PC-9 (cell line): Measurements from ENCODE around the gene KIF7. TPM values are rescaled to one million over a fixed set of nuclear protein-coding genes. Genes with fewer than 3 reads are reported as not detected.

Experiments used
- BruUV-seq: library from RNA; stranded (reverse); fragments of 400-500 nt; replicated peaks from 2 replicates; lab custom pipeline; 2021; lab: Mats Ljungman, UMichigan
- CTCF ChIA-PET: fragments of 300-600 bp; sonication (Branson Sonifier 250); formaldehyde crosslinking; loops from one replicate; lab custom pipeline; 2022; ENCODE audit warnings: antibody characterized with exemption; lab: Charles Lee
- POLR2A ChIA-PET: fragments of 300-600 bp; sonication (Branson Sonifier 250); formaldehyde crosslinking; loops from one replicate; lab custom pipeline; 2022; ENCODE audit warnings: antibody characterized with exemption; ENCODE audit not compliant: unreplicated experiment; lab: Charles Lee
- DNase-seq, 2 experiments: peaks; one replicate each; pipeline versions ENCODE4 v3.0.0 to v3.0.0-alpha.2; 2015 to 2022; ENCODE audit warnings: mixed read lengths in 1 of 2
- H2AFZ ChIP-seq: fragments of 200-600 bp; sonication (generic); 2 replicates; pipeline ENCODE4 v1.8.1; 2017; ENCODE audit warnings: antibody characterized with exemption
- H3F3A ChIP-seq: fragments of 200-600 bp; sonication (generic); 2 replicates; pipeline ENCODE4 v1.8.1; 2017; ENCODE audit warnings: antibody characterized with exemption, mild to moderate bottlenecking, low read depth; ENCODE audit not compliant: insufficient read depth
- H3K27ac ChIP-seq: fragments of 200-600 bp; sonication (generic); 2 replicates; pipeline ENCODE4 v1.6.1; 2016; ENCODE audit warnings: mixed run types
- H3K27me3 ChIP-seq: fragments of 200-600 bp; sonication (generic); 2 replicates; pipeline ENCODE4 v1.6.1; 2016; ENCODE audit warnings: low read depth, mixed run types; ENCODE audit not compliant: insufficient read depth
- H3K36me3 ChIP-seq: fragments of 200-600 bp; sonication (generic); 2 replicates; pipeline ENCODE4 v1.6.1; 2016; ENCODE audit warnings: low read depth, mixed run types
- H3K4me1 ChIP-seq: fragments of 200-600 bp; sonication (generic); replicated peaks from 2 replicates; pipeline ENCODE4 v1.6.1; 2016; ENCODE audit warnings: mixed run types; ENCODE audit not compliant: insufficient read depth
- H3K4me2 ChIP-seq: fragments of 200-600 bp; sonication (generic); 2 replicates; pipeline ENCODE4 v1.6.1; 2017; ENCODE audit warnings: mixed run types
- H3K4me3 ChIP-seq: fragments of 200-600 bp; sonication (generic); 2 replicates; pipeline ENCODE4 v1.6.1; 2016; ENCODE audit warnings: mixed run types
- H3K79me2 ChIP-seq: fragments of 200-600 bp; sonication (generic); 2 replicates; pipeline ENCODE4 v1.6.1; 2017; ENCODE audit warnings: low read depth, mixed run types
- H3K9me2 ChIP-seq: fragments of 200-600 bp; sonication (generic); 2 replicates; pipeline ENCODE4 v1.8.1; 2017; ENCODE audit warnings: mild to moderate bottlenecking; ENCODE audit not compliant: insufficient read depth
- H3K9me3 ChIP-seq: fragments of 200-600 bp; sonication (generic); 2 replicates; pipeline ENCODE4 v1.8.1; 2016; ENCODE audit warnings: low read depth; ENCODE audit not compliant: insufficient read depth
- H4K20me1 ChIP-seq: fragments of 200-600 bp; sonication (generic); 2 replicates; pipeline ENCODE4 v1.8.1; 2017; ENCODE audit not compliant: insufficient read depth
- CTCF ChIP-seq: fragments of 200-600 bp; sonication (generic); conservative IDR thresholded peaks from 2 replicates; pipeline ENCODE4 v1.6.1; 2017; ENCODE audit warnings: mixed run types, antibody characterized with exemption, mild to moderate bottlenecking, moderate library complexity
- EZH2 ChIP-seq: fragments of 200-600 bp; sonication (generic); IDR thresholded peaks from 2 replicates; pipeline ENCODE4 v1.8.0; 2017; ENCODE audit warnings: antibody characterized with exemption, low read depth
- intact Hi-C: fragments of 100-400 bp; cut with micrococcal nuclease; formaldehyde crosslinking; loops from one replicate; pipeline ENCODE4 v1.10.0; 2022; ENCODE audit not compliant: unreplicated experiment
- total RNA-seq: library from RNA; stranded (reverse); gene quantifications from 2 replicates; pipeline ENCODE4 v1.2.3, GENCODE V29; 2021

The KIF7 gene
- total RNA-seq, 1 experiment from 2014 or later, result 13.3 TPM

- Histone ChIP-seq H3K4me1 (no peaks in the 10 kb centered on the region), H4K20me1 (no peaks in the 10 kb centered on the region), H3K27ac (no peak overlapping the region), H3K36me3 (peaks cover 16% of the 10 kb centered on the region; the same call in 1 of the 2 replicates), H3K9me3 (no peaks in the 10 kb centered on the region), H2AFZ (no peak overlapping the region), H3F3A (no peaks in the 10 kb centered on the region; the same call in 1 of the 2 replicates), H3K79me2 (no peaks in the 10 kb centered on the region), H3K27me3 (no peaks in the 10 kb centered on the region), H3K9me2 (no peaks in the 10 kb centered on the region), H3K4me3 (no peak overlapping the region), H3K4me2 (no peak overlapping the region)
- DNase-seq, result no peak
- BruUV-seq, result no TSS peak
- intact Hi-C loops, result no loop called here
- TF ChIP-seq EZH2 (no peak), CTCF (no peak)
- ChIA-PET CTCF (no interaction called here), POLR2A (no interaction called here)
These were observed 13.2 kb downstream of the KIF7 start for GRCh38 chr15:89642106-89642505.

GRCh38 chr15:89641053-89641452 lies 14.2 kb downstream of the KIF7 start:
- Histone ChIP-seq H3K27ac (no peak overlapping the region), H3K4me2 (no peak overlapping the region), H3F3A (no peaks in the 10 kb centered on the region; the same call in 1 of the 2 replicates), H3K36me3 (peaks cover 16% of the 10 kb centered on the region; the same call in 1 of the 2 replicates), H3K79me2 (no peaks in the 10 kb centered on the region), H4K20me1 (no peaks in the 10 kb centered on the region), H2AFZ (no peak overlapping the region), H3K4me3 (no peak overlapping the region), H3K9me2 (no peaks in the 10 kb centered on the region), H3K9me3 (no peaks in the 10 kb centered on the region), H3K27me3 (no peaks in the 10 kb centered on the region), H3K4me1 (no peaks in the 10 kb centered on the region)
- CTCF ChIA-PET, result no interaction called here
- no TSS peak for BruUV-seq
- intact Hi-C loops, result no loop called here
- no peak for DNase-seq
- POLR2A ChIA-PET, result no interaction called here
- TF ChIP-seq EZH2, result no peak
- TF ChIP-seq CTCF, result no peak

- Histone ChIP-seq H3F3A (no peaks in the 10 kb centered on the region; the same call in 1 of the 2 replicates), H4K20me1 (no peaks in the 10 kb centered on the region), H3K4me3 (no peak overlapping the region), H3K27ac (no peak overlapping the region), H3K79me2 (no peaks in the 10 kb centered on the region), H3K9me3 (no peaks in the 10 kb centered on the region), H3K4me1 (no peaks in the 10 kb centered on the region), H3K9me2 (no peaks in the 10 kb centered on the region), H3K4me2 (no peak overlapping the region), H3K36me3 (peaks cover 16% of the 10 kb centered on the region; the same call in 1 of the 2 replicates), H2AFZ (no peak overlapping the region), H3K27me3 (no peaks in the 10 kb centered on the region)
- ChIA-PET CTCF (no interaction called here), POLR2A (no interaction called here)
- BruUV-seq, result no TSS peak
- TF ChIP-seq CTCF (no peak), EZH2 (no peak)
- no peak for DNase-seq
- intact Hi-C loops, result no loop called here
These were observed 15.0 kb downstream of the KIF7 start for GRCh38 chr15:89640245-89640644.
